ENCODE data around the gene NEMP1.

The NEMP1 gene

GRCh38 chr12:57094208-57095160 lies 15.9 kb upstream of the NEMP1 start:
- H3K4me1 ChIP-seq (ENCODE audit: control extremely low read depth in 1 of 4, control insufficient read depth in 4 of 4, insufficient read depth in 4 of 4, low read length in 3 of 4), result peaks cover 0 to 27% (median 26%) of the 10 kb centered on the region in 4 experiments
- peak overlapping the region in 1 of 2 experiments; percentile 29 for H3K27ac ChIP-seq (ENCODE audit: insufficient read depth in 1 of 2, low read depth in 1 of 2, low read length in 2 of 2, poor library complexity in 1 of 2, severe bottlenecking in 2 of 2)
- 94% methylated on average over 6 of the region's 15 CpGs for WGBS (ENCODE audit: insufficient coverage)
- no peaks in the 10 kb centered on the region for H3K9me3 ChIP-seq (ENCODE audit: control extremely low read depth in 1 of 5, control insufficient read depth in 4 of 5, insufficient read depth in 2 of 5, low read depth in 1 of 5, low read length in 4 of 5)
- CTCF ChIA-PET, result interaction anchor here (0.9 to 27.7 kb wide), 7 partner anchors 13 to 86 kb away, joined by 3 to 835 read pairs (median 4); partner anchors contain the start of genes NEMP1 and STAT6
- POLR2A ChIA-PET, result interaction anchor here (1.0 to 1.5 kb wide), 3 partner anchors 16 to 25 kb away, joined by 3 to 12 read pairs (median 5); partner anchors contain the start of genes NEMP1 and STAT6
- no peak overlapping the region for H3K4me3 ChIP-seq (ENCODE audit: control insufficient read depth in 1 of 7, extremely low read depth in 1 of 7, insufficient read depth in 4 of 7, low read depth in 2 of 7, low read length in 6 of 7)
- H3K36me3 ChIP-seq (ENCODE audit: control insufficient read depth in 4 of 4, insufficient read depth in 4 of 4, low read length in 3 of 4), result peaks cover 11 to 76% (median 63%) of the 10 kb centered on the region in 4 experiments
- no peaks in the 10 kb centered on the region for H3K27me3 ChIP-seq (replicated peaks in 2 of 5; ENCODE audit: control insufficient read depth in 4 of 5, insufficient read depth in 5 of 5, low read length in 4 of 5)
- DNase-seq, result no peak

DNA sequence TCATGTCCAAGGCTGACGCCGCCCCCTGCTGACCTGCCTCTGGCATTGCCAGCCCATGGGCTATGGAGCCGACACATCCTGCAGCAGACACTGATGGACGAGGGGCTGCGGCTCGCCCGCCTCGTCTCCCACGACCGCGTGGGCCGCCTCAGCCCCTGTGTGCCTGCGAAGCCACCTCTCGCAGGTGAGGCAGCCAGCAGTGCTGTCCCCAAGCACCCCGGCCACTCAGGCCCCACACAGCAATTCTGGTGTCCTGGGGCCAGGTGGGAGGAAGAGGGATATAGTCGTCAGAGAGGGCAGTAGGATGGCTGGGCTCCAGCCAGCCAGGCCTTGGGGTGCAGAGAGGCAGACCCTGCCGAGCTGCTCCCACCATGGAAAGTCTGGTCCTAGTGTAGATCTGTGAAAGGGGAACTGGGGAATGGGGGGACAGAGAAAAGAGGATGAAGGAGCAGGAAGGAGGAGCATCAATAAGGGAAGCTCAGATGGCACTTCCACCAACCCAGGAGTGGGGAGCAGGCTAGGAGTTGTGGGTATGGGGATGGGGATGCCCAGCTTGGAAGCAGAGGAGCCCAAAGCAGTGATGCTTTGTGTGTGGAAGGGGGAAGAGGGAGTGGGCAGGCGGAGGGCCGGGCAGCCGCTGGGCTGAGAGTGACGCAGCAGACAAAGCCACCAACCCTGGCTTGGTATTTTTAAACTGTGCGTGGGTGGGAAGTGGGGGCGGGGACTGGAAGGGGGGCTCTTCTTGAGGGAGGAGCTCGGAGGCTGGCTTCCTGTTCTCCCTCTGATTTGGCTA lies 15.0 kb upstream of the NEMP1 start:
- Histone ChIP-seq H3K36me3 (ENCODE audit: control insufficient read depth in 4 of 4, insufficient read depth in 4 of 4, low read length in 3 of 4) (peaks cover 11 to 68% (median 54%) of the 10 kb centered on the region in 4 experiments), H3K4me1 (ENCODE audit: control extremely low read depth in 1 of 4, control insufficient read depth in 4 of 4, insufficient read depth in 4 of 4, low read length in 3 of 4) (peaks cover 0 to 27% (median 26%) of the 10 kb centered on the region in 4 experiments), H3K4me3 (ENCODE audit: control insufficient read depth in 1 of 7, extremely low read depth in 1 of 7, insufficient read depth in 4 of 7, low read depth in 2 of 7, low read length in 6 of 7) (peak overlapping the region in 1 of 7 experiments; percentile 28), H3K27ac (ENCODE audit: insufficient read depth in 1 of 2, low read depth in 1 of 2, low read length in 2 of 2, poor library complexity in 1 of 2, severe bottlenecking in 2 of 2) (peak overlapping the region in 1 of 2 experiments; percentile 29), H3K9me3 (ENCODE audit: control extremely low read depth in 1 of 5, control insufficient read depth in 4 of 5, insufficient read depth in 2 of 5, low read depth in 1 of 5, low read length in 4 of 5) (no peaks in the 10 kb centered on the region), H3K27me3 (replicated peaks in 2 of 5; ENCODE audit: control insufficient read depth in 4 of 5, insufficient read depth in 5 of 5, low read length in 4 of 5) (no peaks in the 10 kb centered on the region)
- ChIA-PET CTCF (interaction anchor here (0.9 to 27.7 kb wide), 10 partner anchors 14 to 92 kb away, joined by 3 to 835 read pairs (median 4); partner anchors contain the start of genes NEMP1, STAT6 and ZBTB39), POLR2A (interaction anchor here (1.0 to 1.5 kb wide), 4 partner anchors 15 to 24 kb away, joined by 3 to 12 read pairs (median 4); partner anchors contain the start of genes NEMP1 and STAT6)
- WGBS (ENCODE audit: insufficient coverage), result 50% methylated on average over 22 of the region's 24 CpGs
- DNase-seq, result peak; percentile 46 to 74 (median 71)

DNA sequence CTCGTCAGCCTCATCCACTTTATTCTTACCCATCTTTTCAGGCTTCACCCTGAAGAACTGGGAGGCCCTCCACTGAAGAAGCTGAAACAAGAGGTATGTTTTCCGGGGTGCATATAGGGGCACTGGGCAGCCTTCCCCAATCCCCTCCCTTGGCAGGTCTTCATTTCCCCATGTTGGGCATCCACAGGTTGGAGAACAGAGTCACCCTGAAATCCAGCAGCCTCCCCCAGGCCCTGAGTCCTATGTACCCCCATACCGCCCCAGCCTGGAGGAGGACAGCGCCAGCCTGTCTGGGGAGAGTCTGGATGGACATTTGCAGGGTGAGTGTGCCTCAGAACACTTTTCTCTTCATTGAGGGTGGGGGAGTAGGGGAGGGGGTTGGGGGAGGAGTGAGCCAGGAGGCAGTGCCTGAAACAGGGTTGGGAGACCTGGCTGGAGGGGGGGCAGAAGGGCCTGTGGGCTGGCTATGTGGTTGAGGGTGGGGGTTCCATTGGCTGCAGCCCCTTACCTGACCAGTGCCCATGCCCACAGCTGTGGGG lies 14.4 kb upstream of the NEMP1 start:
- Histone ChIP-seq H3K4me1 (ENCODE audit: control extremely low read depth in 1 of 4, control insufficient read depth in 4 of 4, insufficient read depth in 4 of 4, low read length in 3 of 4) (peaks cover 0 to 32% (median 31%) of the 10 kb centered on the region in 4 experiments), H3K27ac (ENCODE audit: insufficient read depth in 1 of 2, low read depth in 1 of 2, low read length in 2 of 2, poor library complexity in 1 of 2, severe bottlenecking in 2 of 2) (no peak overlapping the region), H3K9me3 (ENCODE audit: control extremely low read depth in 1 of 5, control insufficient read depth in 4 of 5, insufficient read depth in 2 of 5, low read depth in 1 of 5, low read length in 4 of 5) (no peaks in the 10 kb centered on the region), H3K4me3 (ENCODE audit: control insufficient read depth in 1 of 7, extremely low read depth in 1 of 7, insufficient read depth in 4 of 7, low read depth in 2 of 7, low read length in 6 of 7) (no peak overlapping the region), H3K36me3 (ENCODE audit: control insufficient read depth in 4 of 4, insufficient read depth in 4 of 4, low read length in 3 of 4) (peaks cover 6 to 61% (median 47%) of the 10 kb centered on the region in 4 experiments), H3K27me3 (replicated peaks in 2 of 5; ENCODE audit: control insufficient read depth in 4 of 5, insufficient read depth in 5 of 5, low read length in 4 of 5) (no peaks in the 10 kb centered on the region)
- no peak for DNase-seq
- POLR2A ChIA-PET, result interaction anchor here (1.4 to 1.5 kb wide), 2 partner anchors 18 to 24 kb away, joined by 3 read pairs; partner anchors contain the start of gene STAT6
- CTCF ChIA-PET, result interaction anchor here (1.1 to 27.7 kb wide), 9 partner anchors 15 to 93 kb away, joined by 3 to 835 read pairs (median 4); partner anchors contain the start of genes NEMP1, STAT6 and ZBTB39
- 100% methylated on average over 2 of the region's 4 CpGs for WGBS (ENCODE audit: insufficient coverage)

- POLR2A ChIA-PET, result interaction anchor here (1.4 kb wide), 1 partner anchor 18 kb away, joined by 3 read pairs; the partner anchor contains the start of gene STAT6
- DNase-seq, result no peak
- peaks cover 0 to 36% (median 33%) of the 10 kb centered on the region in 4 experiments for H3K4me1 ChIP-seq (ENCODE audit: control extremely low read depth in 1 of 4, control insufficient read depth in 4 of 4, insufficient read depth in 4 of 4, low read length in 3 of 4)
- no peaks in the 10 kb centered on the region for H3K27me3 ChIP-seq (replicated peaks in 2 of 5; ENCODE audit: control insufficient read depth in 4 of 5, insufficient read depth in 5 of 5, low read length in 4 of 5)
- CTCF ChIA-PET, result interaction anchor here (1.1 to 27.7 kb wide), 9 partner anchors 15 to 93 kb away, joined by 3 to 835 read pairs (median 4); partner anchors contain the start of genes NEMP1, STAT6 and ZBTB39
- H3K36me3 ChIP-seq (ENCODE audit: control insufficient read depth in 4 of 4, insufficient read depth in 4 of 4, low read length in 3 of 4), result peaks cover 5 to 58% (median 43%) of the 10 kb centered on the region in 4 experiments
- no peak overlapping the region for H3K4me3 ChIP-seq (ENCODE audit: control insufficient read depth in 1 of 7, extremely low read depth in 1 of 7, insufficient read depth in 4 of 7, low read depth in 2 of 7, low read length in 6 of 7)
- no peak overlapping the region for H3K27ac ChIP-seq (ENCODE audit: insufficient read depth in 1 of 2, low read depth in 1 of 2, low read length in 2 of 2, poor library complexity in 1 of 2, severe bottlenecking in 2 of 2)
- no peaks in the 10 kb centered on the region for H3K9me3 ChIP-seq (ENCODE audit: control extremely low read depth in 1 of 5, control insufficient read depth in 4 of 5, insufficient read depth in 2 of 5, low read depth in 1 of 5, low read length in 4 of 5)
- 96% methylated on average over 5 of the region's 5 CpGs for WGBS (ENCODE audit: insufficient coverage)
Measured at GRCh38 chr12:57092529-57092862, 13.9 kb upstream of the NEMP1 start.

DNA sequence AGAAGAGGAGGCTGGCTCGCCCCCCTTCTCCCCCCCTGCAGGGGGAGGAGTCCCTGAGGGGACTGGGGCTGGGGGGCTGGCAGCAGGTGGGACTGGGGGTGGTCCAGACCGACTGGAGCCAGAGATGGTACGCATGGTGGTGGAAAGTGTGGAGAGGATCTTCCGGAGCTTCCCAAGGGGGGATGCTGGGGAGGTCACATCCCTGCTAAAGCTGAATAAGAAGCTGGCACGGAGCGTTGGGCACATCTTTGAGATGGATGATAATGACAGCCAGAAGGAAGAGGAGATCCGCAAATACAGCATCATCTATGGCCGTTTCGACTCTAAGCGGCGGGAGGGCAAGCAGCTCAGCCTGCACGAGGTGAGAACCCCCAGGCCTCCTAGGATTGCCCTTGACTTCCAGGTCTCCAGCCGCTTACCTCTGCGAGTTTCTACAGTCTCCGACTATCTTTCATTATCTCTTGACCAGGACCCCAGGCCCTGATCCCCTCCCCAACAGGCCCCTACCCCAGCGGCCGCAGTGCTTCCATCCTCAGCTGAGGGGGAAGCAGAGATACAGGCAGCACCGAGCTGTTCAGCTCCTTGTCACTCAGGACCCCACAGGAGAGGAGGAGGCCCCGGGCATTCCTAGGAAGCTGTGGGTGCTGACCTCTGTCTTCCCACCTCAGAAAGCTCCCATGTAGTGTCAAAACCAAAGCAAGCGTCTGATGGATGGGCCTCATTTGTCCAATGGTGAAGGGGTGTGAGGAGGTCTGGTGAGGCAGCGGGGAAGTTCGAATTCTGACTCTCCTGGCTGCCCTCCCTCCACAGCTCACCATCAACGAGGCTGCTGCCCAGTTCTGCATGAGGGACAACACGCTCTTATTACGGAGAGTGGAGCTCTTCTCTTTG lies 13.3 kb upstream of the NEMP1 start:
- H3K9me3 ChIP-seq (ENCODE audit: control extremely low read depth in 1 of 5, control insufficient read depth in 4 of 5, insufficient read depth in 2 of 5, low read depth in 1 of 5, low read length in 4 of 5), result no peaks in the 10 kb centered on the region
- peaks cover 5 to 52% (median 37%) of the 10 kb centered on the region in 4 experiments for H3K36me3 ChIP-seq (ENCODE audit: control insufficient read depth in 4 of 4, insufficient read depth in 4 of 4, low read length in 3 of 4)
- H3K27ac ChIP-seq (ENCODE audit: insufficient read depth in 1 of 2, low read depth in 1 of 2, low read length in 2 of 2, poor library complexity in 1 of 2, severe bottlenecking in 2 of 2), result no peak overlapping the region
- no peak for DNase-seq
- POLR2A ChIA-PET, result interaction anchor here (1.4 kb wide), 1 partner anchor 19 kb away, joined by 3 read pairs; the partner anchor contains the start of gene STAT6
- CTCF ChIA-PET, result interaction anchor here (1.1 to 27.7 kb wide), 9 partner anchors 16 to 94 kb away, joined by 3 to 835 read pairs (median 4); partner anchors contain the start of genes NEMP1, STAT6 and ZBTB39
- H3K4me1 ChIP-seq (ENCODE audit: control extremely low read depth in 1 of 4, control insufficient read depth in 4 of 4, insufficient read depth in 4 of 4, low read length in 3 of 4), result peaks cover 0 to 39% (median 34%) of the 10 kb centered on the region in 4 experiments
- 97% methylated on average over 20 of the region's 25 CpGs for WGBS (ENCODE audit: insufficient coverage)
- H3K4me3 ChIP-seq (ENCODE audit: control insufficient read depth in 1 of 7, extremely low read depth in 1 of 7, insufficient read depth in 4 of 7, low read depth in 2 of 7, low read length in 6 of 7), result no peak overlapping the region
- no peaks in the 10 kb centered on the region for H3K27me3 ChIP-seq (replicated peaks in 2 of 5; ENCODE audit: control insufficient read depth in 4 of 5, insufficient read depth in 5 of 5, low read length in 4 of 5)
